IPS-20b (cell line): ENCODE results near the gene SERGEF.

Experiments used
- H3K27ac ChIP-seq: one replicate; pipeline ENCODE4 v1.5.1; 2013; ENCODE audit warnings: low read length
- H3K27me3 ChIP-seq: 2 replicates; pipeline ENCODE4 v1.6.1; 2013; ENCODE audit warnings: mild to moderate bottlenecking, low read length, inconsistent platforms; ENCODE audit not compliant: insufficient read depth
- H3K36me3 ChIP-seq: 2 replicates; pipeline ENCODE4 v1.6.1; 2013; ENCODE audit warnings: low read depth, mild to moderate bottlenecking, inconsistent platforms, low read length, moderate library complexity; ENCODE audit not compliant: insufficient read depth
- H3K4me1 ChIP-seq: 2 replicates; pipeline ENCODE4 v1.6.1; 2013; ENCODE audit warnings: mild to moderate bottlenecking, control low read depth, inconsistent platforms, low read length, moderate library complexity; ENCODE audit not compliant: insufficient read depth
- H3K4me3 ChIP-seq: 2 replicates; pipeline ENCODE4 v1.5.1; 2013; ENCODE audit warnings: mild to moderate bottlenecking, low read length, inconsistent platforms
- H3K9ac ChIP-seq: 2 replicates; pipeline ENCODE4 v1.6.1; 2013; ENCODE audit warnings: low read depth, mild to moderate bottlenecking, inconsistent platforms, low read length, moderate library complexity
- H3K9me3 ChIP-seq: 2 replicates; pipeline ENCODE4 v1.6.1; 2013; ENCODE audit warnings: mild to moderate bottlenecking, low read depth, low read length, inconsistent platforms; ENCODE audit not compliant: insufficient read depth

The SERGEF gene

GRCh38 chr11:17991783-17992433, 20.9 kb downstream of the SERGEF start:
- Histone ChIP-seq H3K36me3 (peaks cover 24% of the 10 kb centered on the region; the same call in 1 of the 2 replicates), H3K4me3 (no peak overlapping the region), H3K27me3 (no peaks in the 10 kb centered on the region), H3K9me3 (no peaks in the 10 kb centered on the region), H3K27ac (no peak overlapping the region), H3K9ac (no peak overlapping the region), H3K4me1 (no peaks in the 10 kb centered on the region)

GRCh38 chr11:17989306-17989705, 23.5 kb downstream of the SERGEF start:
- Histone ChIP-seq H3K27ac (no peak overlapping the region), H3K4me1 (no peaks in the 10 kb centered on the region), H3K4me3 (no peak overlapping the region), H3K9me3 (no peaks in the 10 kb centered on the region), H3K36me3 (peaks cover 46% of the 10 kb centered on the region), H3K9ac (no peak overlapping the region), H3K27me3 (no peaks in the 10 kb centered on the region)

- Histone ChIP-seq H3K27me3 (no peaks in the 10 kb centered on the region), H3K27ac (no peak overlapping the region), H3K9ac (no peak overlapping the region), H3K36me3 (peaks cover 48% of the 10 kb centered on the region), H3K4me1 (no peaks in the 10 kb centered on the region), H3K4me3 (no peak overlapping the region), H3K9me3 (no peaks in the 10 kb centered on the region)
Measured at GRCh38 chr11:17988465-17988864, 24.4 kb downstream of the SERGEF start.

GRCh38 chr11:17987826-17988225, 25.0 kb downstream of the SERGEF start:
- Histone ChIP-seq H3K27me3 (no peaks in the 10 kb centered on the region), H3K4me1 (no peaks in the 10 kb centered on the region), H3K4me3 (no peak overlapping the region), H3K9ac (no peak overlapping the region), H3K9me3 (no peaks in the 10 kb centered on the region), H3K36me3 (peaks cover 45% of the 10 kb centered on the region), H3K27ac (no peak overlapping the region)

- H3K9me3 ChIP-seq, result no peaks in the 10 kb centered on the region
- no peak overlapping the region for H3K27ac ChIP-seq
- H3K4me3 ChIP-seq, result no peak overlapping the region
- no peaks in the 10 kb centered on the region for H3K27me3 ChIP-seq
- H3K9ac ChIP-seq, result no peak overlapping the region
- H3K36me3 ChIP-seq, result peaks cover 41% of the 10 kb centered on the region
- H3K4me1 ChIP-seq, result no peaks in the 10 kb centered on the region
Measured at GRCh38 chr11:17986711-17987220, 26.1 kb downstream of the SERGEF start.

- no peak overlapping the region for H3K9ac ChIP-seq
- no peaks in the 10 kb centered on the region for H3K4me1 ChIP-seq
- H3K9me3 ChIP-seq, result no peaks in the 10 kb centered on the region
- no peak overlapping the region for H3K27ac ChIP-seq
- no peak overlapping the region for H3K4me3 ChIP-seq
- H3K36me3 ChIP-seq, result peaks cover 41% of the 10 kb centered on the region
- H3K27me3 ChIP-seq, result no peaks in the 10 kb centered on the region
Measured at GRCh38 chr11:17986007-17986710, 26.7 kb downstream of the SERGEF start.

GRCh38 chr11:17985517-17985916, 27.3 kb downstream of the SERGEF start:
- H3K4me1 ChIP-seq, result no peaks in the 10 kb centered on the region
- H3K9me3 ChIP-seq, result no peaks in the 10 kb centered on the region
- H3K4me3 ChIP-seq, result no peak overlapping the region
- no peak overlapping the region for H3K27ac ChIP-seq
- no peak overlapping the region for H3K9ac ChIP-seq
- H3K36me3 ChIP-seq, result peaks cover 41% of the 10 kb centered on the region
- no peaks in the 10 kb centered on the region for H3K27me3 ChIP-seq

GRCh38 chr11:17983569-17983968, 29.3 kb downstream of the SERGEF start:
- no peak overlapping the region for H3K27ac ChIP-seq
- no peak overlapping the region for H3K9ac ChIP-seq
- no peaks in the 10 kb centered on the region for H3K9me3 ChIP-seq
- H3K4me1 ChIP-seq, result no peaks in the 10 kb centered on the region
- no peaks in the 10 kb centered on the region for H3K27me3 ChIP-seq
- no peak overlapping the region for H3K4me3 ChIP-seq
- H3K36me3 ChIP-seq, result peaks cover 41% of the 10 kb centered on the region

GRCh38 chr11:17979770-17980371, 33.0 kb downstream of the SERGEF start:
- no peaks in the 10 kb centered on the region for H3K9me3 ChIP-seq
- H3K4me1 ChIP-seq, result no peaks in the 10 kb centered on the region
- no peak overlapping the region for H3K4me3 ChIP-seq
- no peaks in the 10 kb centered on the region for H3K27me3 ChIP-seq
- no peak overlapping the region for H3K27ac ChIP-seq
- peaks cover 6% of the 10 kb centered on the region; the same call in 1 of the 2 replicates for H3K36me3 ChIP-seq
- no peak overlapping the region for H3K9ac ChIP-seq

GRCh38 chr11:17978553-17979287, 34.1 kb downstream of the SERGEF start:
- no peak overlapping the region for H3K27ac ChIP-seq

GRCh38 chr11:17976651-17977050, 36.2 kb downstream of the SERGEF start:
- Histone ChIP-seq H3K9ac (no peak overlapping the region), H3K27me3 (no peaks in the 10 kb centered on the region), H3K9me3 (no peaks in the 10 kb centered on the region), H3K4me1 (no peaks in the 10 kb centered on the region), H3K27ac (no peak overlapping the region), H3K4me3 (no peak overlapping the region), H3K36me3 (0 out of 2 replicates have a peak, but pooled peaks cover 4% of the 10 kb centered on the region)

More at GRCh38 chr11:17978553-17979287, 34.1 kb downstream of the SERGEF start:
- Histone ChIP-seq H3K9me3 (no peaks in the 10 kb centered on the region), H3K9ac (no peak overlapping the region), H3K4me1 (no peaks in the 10 kb centered on the region), H3K27me3 (no peaks in the 10 kb centered on the region), H3K36me3 (no peaks in the 10 kb centered on the region), H3K4me3 (no peak overlapping the region)
